Left cardiac atrium (tissue), 4 donors: ENCODE measurements around the gene ZFYVE26. TPM values are rescaled to one million over a fixed set of nuclear protein-coding genes. Genes with fewer than 3 reads are reported as not detected.

Experiments used
- ATAC-seq, 2 donors: fragments of 200-7000 bp; cut with Tn5 transposase; one replicate each; pipeline ENCODE4 v1.9.1; 2020; ENCODE audit warnings: mild to moderate bottlenecking in 2 of 2, moderate library complexity in 2 of 2
- DNase-seq: peaks from one replicate; pipeline ENCODE4 v3.0.0-alpha.2; 2020
- intact Hi-C, 2 donors: fragments of 100-400 bp; cut with DNase I; formaldehyde crosslinking; loops; one replicate each; pipeline versions ENCODE4 v1.14.1 to v1.15.1; 2022 to 2023
- long read RNA-seq: library from polyadenylated mRNA; unstranded; transcript quantifications from one replicate; pipeline ENCODE4 v2.0.0, GENCODE V29; 2021
- total RNA-seq, 2 donors: library from RNA; stranded (reverse); fragmentation: NEBNext Ultra II Directional; extraction: Animal tissue kit (Norgen Biotek cat#: 25700); gene quantifications; one replicate each; pipeline ENCODE4 v1.2.1, GENCODE V29; 2021
- donor health status: DM: no; HTN: yes; CAD: no.
- donor health status: DM: no; HTN: yes; CAD: no; lungs with severe emphysema.
- donor health status: DM: yes; HTN: yes; CAD: no.
- donor health status: Dilated cardiomyopathy.

ZFYVE26 gene
- total RNA-seq, result 10 to 100 TPM; 10.5 to 15.6 TPM
- long read RNA-seq, partial matches to known transcripts, result 2 of 3 reads
- long read RNA-seq, other reads (novel, unspliced or antisense), result 1 of 3 reads

- ATAC-seq, result peak; percentile 96 to 98
- DNase-seq, result peak; percentile 92
- intact Hi-C loops, result no loop called here
Observed at GRCh38 chr14:67816326-67817002, at the start of gene ZFYVE26. Gene ZFYVE26, minus strand, starts transcription at chr14:67816590. Its CDS starts 627 bp downstream, at chr14:67815963.

- intact Hi-C loops, result no loop called here
- DNase-seq (no peak), ATAC-seq (no peak)
Observed at GRCh38 chr14:67863223-67863622, 46.8 kb upstream of the ZFYVE26 start.

- ATAC-seq (no peak), DNase-seq (no peak)
- intact Hi-C loops, result no loop called here
Observed at GRCh38 chr14:67859169-67859749, 42.9 kb upstream of the ZFYVE26 start.

- intact Hi-C loops, result no loop called here
- ATAC-seq (no peak), DNase-seq (no peak)
Observed at GRCh38 chr14:67857778-67858350, 41.5 kb upstream of the ZFYVE26 start.

DNA sequence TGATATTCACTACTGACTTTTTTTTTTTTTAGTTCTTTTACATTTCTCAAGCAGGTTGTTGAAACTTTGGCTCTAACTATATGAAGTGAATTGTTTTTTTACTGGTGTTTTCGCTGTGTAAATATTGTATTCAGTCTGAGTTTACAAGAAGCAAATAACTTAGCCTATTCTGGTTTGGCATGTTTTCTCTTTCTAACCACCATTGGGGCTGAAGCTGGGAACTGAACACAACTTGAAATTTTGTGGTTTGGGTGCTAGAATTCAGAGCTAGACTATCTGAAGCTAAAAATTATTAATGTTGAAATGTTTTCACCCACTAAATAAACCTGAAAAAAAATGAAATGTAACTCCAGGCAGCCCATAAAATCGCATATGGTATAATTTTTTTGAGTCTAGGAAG lies 40.4 kb upstream of the ZFYVE26 start:
- ATAC-seq (no peak), DNase-seq (no peak)
- intact Hi-C loops, result no loop called here

- DNase-seq (no peak), ATAC-seq (no peak)
- intact Hi-C loops, result no loop called here
Observed at GRCh38 chr14:67853715-67854114, 37.3 kb upstream of the ZFYVE26 start.

- DNase-seq, result no peak
- ATAC-seq, result no peak
- intact Hi-C loops, result no loop called here
Observed at GRCh38 chr14:67852926-67853604, 36.7 kb upstream of the ZFYVE26 start.

GRCh38 chr14:67851785-67852410 lies 35.5 kb upstream of the ZFYVE26 start:
- ATAC-seq (no peak), DNase-seq (no peak)
- intact Hi-C loops, result no loop called here

DNA sequence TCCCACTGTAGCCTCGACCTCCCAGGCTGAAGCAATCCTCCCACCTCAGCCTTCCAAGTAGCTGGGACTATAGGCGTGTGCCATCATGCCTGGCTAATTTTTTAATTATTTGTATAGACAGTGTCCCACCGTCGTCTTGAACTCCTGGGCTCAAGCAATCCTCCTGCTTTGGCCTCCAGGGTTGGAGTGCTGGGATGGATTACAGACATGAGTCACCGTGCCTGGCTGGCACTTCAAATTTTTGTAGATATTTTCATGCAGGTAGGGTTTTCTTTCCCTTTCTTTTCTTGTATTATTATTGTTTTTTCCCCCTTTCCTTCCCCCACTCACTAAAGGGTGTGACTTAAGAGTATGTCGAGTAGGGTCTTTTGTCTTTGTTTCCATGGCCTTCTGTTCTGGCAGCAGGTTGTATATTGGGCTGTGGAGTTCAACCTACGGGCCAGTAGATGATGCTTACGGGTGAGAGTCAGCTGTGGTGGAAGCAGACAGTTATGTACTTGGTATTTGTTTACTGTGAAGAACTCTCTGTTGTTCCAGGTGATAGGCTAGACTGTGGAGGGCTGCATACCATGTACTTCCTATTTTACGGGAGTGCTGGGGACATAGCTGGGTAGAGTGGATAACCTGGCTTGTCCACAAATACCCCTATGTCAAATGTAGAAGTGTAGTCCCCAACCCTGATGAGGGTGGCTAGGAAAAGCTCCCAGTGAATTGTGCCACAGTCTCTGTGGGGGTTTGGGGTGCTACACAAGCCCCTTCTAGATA lies 33.9 kb upstream of the ZFYVE26 start:
- DNase-seq (no peak), ATAC-seq (no peak)
- intact Hi-C loops, result no loop called here

GRCh38 chr14:67846029-67846610 lies 29.7 kb upstream of the ZFYVE26 start:
- DNase-seq, result no peak
- ATAC-seq, result no peak
- intact Hi-C loops, result loop anchor here in 1 of 2 donors (10.0 kb wide), 1 partner anchor 219 kb away; no protein-coding TSS in a partner anchor

DNA sequence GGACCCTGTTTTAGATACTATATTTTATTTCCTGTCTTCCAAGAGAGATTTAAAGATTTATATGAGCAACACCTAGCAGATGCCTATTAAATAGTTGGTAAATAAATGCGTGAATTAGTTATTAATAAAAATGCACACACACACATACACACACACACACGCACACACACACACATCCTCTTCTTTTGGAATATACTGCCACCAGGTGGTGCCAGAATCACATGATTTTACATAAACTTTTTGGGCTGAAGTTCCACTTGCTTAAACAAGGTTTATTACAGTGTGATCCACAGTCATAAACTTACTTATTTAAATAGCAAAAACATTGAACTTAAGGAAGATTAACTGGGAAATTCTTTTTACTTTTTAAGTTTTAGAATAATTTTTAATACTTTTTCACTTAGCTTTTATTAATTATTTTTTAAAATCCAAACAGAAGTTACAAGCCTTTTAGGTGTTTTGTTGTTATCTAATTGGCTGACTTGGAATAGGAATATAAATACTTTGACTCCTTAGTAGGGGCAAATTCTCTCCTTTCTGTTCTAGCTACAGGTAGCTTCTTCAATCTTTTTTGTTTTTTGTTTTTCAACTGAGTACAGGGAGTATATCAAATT lies 20.7 kb upstream of the ZFYVE26 start:
- ATAC-seq, result no peak
- intact Hi-C loops, result loop anchor here (5.0 to 10.0 kb wide), 2 partner anchors 980 to 1008 kb away; no protein-coding TSS in a partner anchor
- DNase-seq, result peak; percentile 47

GRCh38 chr14:67835596-67835995 lies 19.2 kb upstream of the ZFYVE26 start:
- intact Hi-C loops, result loop anchor here (5.0 to 10.0 kb wide), 2 partner anchors 982 to 1009 kb away; no protein-coding TSS in a partner anchor
- ATAC-seq, result no peak
- DNase-seq, result no peak

- ATAC-seq (no peak), DNase-seq (no peak)
- intact Hi-C loops, result loop anchor here in 1 of 2 donors (10.0 kb wide), 1 partner anchor 1011 kb away; no protein-coding TSS in a partner anchor
Observed at GRCh38 chr14:67833403-67833802, 17.0 kb upstream of the ZFYVE26 start.

- no peak for ATAC-seq
- intact Hi-C loops, result loop anchor here in 1 of 2 donors (10.0 kb wide), 1 partner anchor 1014 kb away; no protein-coding TSS in a partner anchor
- no peak for DNase-seq
Observed at GRCh38 chr14:67831113-67831512, 14.7 kb upstream of the ZFYVE26 start.

DNA sequence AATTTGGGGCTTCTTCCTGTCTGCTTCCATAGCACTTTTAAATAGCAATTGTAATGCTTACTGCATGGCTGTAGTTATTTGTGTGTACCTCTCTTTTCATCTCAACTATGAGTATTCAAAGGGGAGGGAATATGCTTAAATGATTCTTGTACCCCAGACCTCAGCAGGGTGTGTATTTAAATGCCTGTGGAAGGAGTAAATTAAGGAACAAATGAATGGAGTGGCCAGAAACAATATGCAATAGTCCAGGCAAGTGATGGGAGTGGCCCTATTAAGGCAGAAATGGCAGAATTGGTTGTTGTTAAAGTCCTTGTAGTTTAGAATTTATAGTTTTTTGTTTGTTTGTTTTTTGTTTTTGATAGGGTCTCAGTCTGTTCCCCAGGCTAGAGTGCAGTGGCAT lies 4.7 kb upstream of the ZFYVE26 start:
- intact Hi-C loops, result no loop called here
- ATAC-seq, result no peak
- no peak for DNase-seq

DNA sequence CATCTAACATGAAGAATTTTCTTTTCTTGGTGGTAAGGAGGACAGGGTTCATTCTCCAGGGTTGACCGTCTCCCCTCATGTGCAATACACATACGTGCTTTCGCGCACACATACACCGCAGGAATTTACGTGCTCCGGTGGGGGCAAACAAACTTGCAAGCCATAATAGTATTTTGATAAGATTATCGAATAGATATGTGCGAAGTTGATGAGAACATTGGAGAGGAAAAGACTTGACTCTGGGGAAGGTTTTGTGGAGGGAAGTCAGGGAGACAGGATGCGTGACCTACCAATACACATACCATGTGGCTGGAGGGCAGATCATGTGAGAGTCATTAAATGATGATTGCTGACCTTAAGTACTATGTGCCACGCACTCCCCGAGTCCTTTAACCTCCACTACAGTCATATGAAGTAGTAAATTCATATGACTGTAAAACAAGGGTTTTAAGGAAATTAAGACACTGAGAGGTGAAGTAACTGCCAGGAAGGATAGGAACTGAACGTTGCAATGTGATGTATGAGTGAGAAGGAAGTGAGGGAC lies 4.1 kb upstream of the ZFYVE26 start:
- ATAC-seq (no peak), DNase-seq (no peak)
- intact Hi-C loops, result no loop called here
